GM21528 (cell line): ENCODE measurements around the gene ZNF880.
A peak's percentile ranks its signal among the peaks of the same experiment; 100 is the strongest.
"Not testable (repeated sequence)": the region's sequence is repeated elsewhere in the genome, so short reads cannot be mapped to it uniquely, and the experiment has no call there.

ENCODE experiments used
- ATAC-seq: cut with Tn5 transposase; IDR thresholded peaks from one replicate; pipeline ENCODE4 v1.9.1; 2021; ENCODE audit warnings: mild to moderate bottlenecking, moderate library complexity; ENCODE audit not compliant: unreplicated experiment, low FRiP score

The ZNF880 gene

DNA sequence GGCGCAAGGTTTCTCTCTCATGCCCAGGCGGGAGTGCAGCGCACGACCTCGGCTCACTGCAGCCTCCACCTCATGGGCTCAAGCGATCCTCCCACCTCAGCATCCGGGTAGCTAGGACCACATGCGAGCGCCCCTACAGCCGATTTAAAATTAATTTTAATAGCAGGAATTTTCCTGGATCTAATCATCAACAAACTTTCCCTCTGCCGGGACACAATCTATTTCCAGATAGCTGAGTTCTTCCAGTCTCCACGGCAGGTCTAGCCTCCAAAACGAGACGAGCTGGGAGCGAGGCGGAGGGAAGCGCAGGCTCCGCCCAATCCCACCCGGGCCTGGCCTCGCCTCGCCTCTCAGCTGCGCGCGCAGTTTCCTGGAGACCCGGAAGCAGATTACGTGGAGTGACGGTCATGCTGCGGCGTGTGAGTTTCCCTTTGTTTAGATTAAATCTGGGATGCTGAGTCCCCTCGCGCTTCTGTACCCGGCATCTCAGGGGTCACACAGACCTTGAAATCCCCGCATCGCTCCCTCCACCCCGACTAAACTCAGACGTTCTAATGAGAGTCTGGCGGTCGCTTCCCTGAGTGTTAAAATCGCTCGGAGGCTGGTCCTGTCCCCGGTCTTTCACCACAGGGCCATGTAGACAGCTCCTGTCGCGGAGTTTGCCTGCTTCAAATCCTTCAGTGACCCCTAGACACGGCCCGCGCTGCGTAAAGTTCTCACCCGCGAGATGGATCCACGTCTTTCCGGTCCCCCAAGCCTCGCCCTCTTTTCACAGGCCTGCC, at the start of gene ZNF880:
Gene ZNF880 (plus strand): TSS at position 365 of the 782 bp plus-strand sequence. CDS start 43 bp downstream, at position 408.
- ATAC-seq: no peak

DNA sequence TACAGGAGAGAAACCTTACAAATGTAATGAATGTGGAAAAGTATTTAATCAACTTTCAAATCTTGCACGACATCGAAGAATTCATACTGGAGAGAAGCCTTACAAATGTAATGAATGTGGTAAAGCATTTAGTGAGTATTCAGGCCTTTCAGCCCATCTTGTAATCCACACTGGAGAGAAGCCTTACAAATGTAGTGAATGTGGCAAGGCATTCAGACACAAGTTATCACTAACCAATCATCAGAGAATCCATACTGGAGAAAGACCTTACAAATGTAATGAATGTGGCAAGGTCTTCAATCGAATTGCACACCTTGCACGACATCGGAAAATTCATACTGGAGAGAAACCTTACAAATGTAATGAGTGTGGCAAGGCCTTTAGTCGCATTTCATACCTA, 47.3 kb upstream of the ZNF880 start:
- no peak for ATAC-seq

DNA sequence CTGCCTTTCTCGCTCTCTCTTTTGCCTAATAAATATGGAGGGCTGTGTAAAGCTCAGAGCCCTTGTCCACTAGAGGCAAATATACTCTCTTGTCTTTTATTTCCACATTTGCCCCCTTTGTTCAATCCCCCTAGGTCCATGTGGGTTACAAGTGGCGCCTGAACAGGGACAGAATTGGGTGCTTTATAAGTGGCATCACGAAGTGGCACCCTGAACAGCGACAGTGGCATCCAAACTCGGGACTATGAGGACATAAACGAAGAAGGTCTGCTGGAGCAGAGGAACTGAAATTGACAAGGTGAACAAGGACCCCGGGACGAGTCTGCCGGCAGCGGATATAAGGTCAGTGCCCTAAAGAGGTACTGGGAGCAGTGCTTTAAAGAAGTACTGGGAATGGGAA, 38.0 kb upstream of the ZNF880 start:
- ATAC-seq: no peak

DNA sequence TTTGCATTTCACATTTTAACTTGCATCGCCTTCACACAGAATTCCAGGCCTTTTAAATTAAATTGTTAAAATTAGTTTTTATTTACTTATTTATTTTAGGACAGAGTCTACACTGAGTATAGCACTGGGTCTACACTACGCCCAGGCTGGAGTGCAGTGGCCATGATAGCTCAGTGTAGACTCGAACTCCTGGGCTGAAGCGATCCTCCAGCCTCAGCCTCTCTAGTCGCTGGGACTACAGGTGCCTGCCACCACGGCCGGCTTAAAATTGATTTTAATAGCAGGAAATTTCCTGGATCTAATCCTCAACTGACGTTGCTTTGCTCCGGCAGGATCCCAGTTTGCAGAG, 34.0 kb upstream of the ZNF880 start:
- peak; percentile 14 for ATAC-seq

DNA sequence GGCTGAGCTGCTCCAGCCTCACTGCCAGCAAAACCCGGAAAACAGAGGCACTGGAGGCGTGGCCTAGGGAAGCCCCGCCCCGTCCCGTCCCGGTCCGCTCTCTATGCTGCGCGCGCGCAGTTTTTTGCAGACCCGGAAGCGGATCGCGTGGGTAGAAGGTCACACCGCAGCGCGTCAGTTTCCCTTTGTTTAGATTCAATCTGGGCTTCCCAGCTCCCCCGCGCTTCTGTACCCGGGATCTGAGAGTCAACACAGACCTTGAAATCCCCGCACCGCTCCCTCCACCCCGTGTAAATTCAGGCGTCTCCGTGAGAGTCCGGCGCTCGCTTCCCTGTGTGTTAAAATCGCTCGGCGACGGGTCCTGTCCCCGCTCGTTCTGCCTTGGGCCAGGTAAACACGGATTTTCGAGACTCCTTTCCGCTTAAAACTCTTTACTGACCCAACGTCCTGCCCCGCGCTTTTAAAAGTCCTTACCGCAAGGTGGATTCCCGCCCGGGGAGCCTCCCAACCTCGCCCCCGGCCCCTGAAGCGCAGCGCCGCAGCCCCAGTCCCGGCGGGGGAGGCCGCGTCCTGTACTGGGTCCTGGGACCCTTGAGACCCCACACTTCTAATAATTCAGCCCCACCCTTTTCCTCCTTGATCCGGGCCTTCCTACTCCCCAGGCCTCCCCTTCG, 33.5 kb upstream of the ZNF880 start, which contains the start of gene ZNF610:
Gene ZNF610 (plus strand): TSS at position 127 of the 674 bp plus-strand sequence. CDS start 12,930 bp downstream, outside the sequence.
- peak; percentile 64 for ATAC-seq

DNA sequence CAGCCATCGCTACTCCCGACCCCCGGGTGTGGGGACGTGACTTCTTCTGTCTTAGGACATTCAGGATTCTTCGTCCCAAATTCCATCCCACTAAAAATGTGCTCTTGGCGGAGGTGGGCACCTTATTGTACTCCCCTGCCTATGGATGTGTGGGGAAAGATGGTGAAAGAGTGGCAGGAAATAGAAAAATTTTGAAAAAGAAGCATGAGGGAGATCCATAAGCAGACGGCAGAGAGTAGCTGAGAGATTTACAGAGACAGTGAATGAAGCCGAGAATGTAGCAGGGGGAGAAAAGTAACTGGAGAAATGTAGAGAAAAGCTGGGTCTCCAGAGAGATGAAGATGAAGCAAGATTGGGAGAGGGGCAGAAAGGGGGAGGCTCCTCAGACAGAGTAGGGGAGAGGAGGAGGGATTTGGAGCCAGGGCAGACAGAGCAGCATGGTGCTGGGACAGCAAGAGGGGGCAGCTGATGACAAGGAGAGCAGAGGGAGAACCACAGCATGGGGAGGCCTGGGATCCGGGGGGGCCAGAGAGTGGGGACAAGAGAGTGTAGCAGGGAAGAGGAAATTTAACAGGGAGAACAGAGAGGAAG, 32.8 kb upstream of the ZNF880 start:
- no peak for ATAC-seq

DNA sequence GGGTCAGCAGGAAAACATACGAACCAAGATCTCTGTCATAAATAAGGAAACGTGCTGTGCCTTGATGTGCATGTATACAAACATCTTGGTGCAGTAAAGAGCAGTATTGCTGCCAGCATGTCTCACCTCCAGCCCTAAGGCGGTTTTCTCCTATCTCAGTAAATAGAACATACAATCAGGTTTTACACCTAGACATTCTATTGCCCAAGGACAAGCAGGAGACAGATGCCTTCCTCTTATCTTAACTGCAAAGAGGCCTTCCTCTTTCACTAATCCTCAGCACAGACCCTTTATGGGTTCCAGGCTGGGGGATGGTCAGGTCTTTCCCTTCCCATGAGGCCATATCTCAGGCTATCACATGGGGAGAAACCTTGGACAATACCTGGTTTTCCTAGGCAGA, 30.7 kb upstream of the ZNF880 start:
- ATAC-seq: not testable (repeated sequence)

DNA sequence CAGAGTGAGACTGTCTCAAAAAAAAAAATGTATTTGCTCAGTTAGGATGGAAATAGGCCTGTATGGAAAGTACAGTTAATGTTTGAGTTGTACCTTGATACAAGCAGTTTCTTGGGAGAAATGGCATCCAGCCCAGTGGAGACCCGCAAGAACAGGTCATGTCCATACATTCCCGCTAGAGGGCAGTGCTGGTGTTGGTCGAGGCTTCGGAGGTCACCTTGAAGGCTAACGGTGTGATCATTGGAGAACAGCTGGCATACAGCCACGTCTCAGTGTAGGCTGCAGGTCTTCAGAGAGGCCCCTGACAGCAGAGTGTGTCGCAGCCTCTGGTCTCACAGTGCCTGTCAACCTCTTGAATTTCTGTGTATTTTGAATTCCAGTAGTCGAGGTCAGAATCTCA, 26.2 kb upstream of the ZNF880 start:
- ATAC-seq: no peak

DNA sequence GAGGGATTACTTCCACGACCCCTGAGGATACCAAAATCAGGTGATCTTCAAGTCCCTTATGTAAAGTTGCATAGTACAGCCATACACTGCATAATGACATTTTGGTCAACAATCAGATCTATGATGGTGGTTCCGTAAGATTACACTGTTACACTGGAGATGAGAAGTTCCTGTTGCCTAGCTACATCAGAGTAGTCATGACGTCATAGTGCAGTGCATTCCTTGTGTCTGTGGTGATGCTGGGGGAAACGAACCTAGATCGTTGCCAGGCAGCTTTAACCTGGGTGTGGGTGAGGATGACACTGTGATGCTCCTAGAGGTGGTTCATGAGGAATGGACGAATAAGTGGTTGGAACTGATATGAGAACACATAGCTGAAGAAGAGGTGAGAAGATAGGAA, 24.6 kb upstream of the ZNF880 start:
- ATAC-seq: no peak

DNA sequence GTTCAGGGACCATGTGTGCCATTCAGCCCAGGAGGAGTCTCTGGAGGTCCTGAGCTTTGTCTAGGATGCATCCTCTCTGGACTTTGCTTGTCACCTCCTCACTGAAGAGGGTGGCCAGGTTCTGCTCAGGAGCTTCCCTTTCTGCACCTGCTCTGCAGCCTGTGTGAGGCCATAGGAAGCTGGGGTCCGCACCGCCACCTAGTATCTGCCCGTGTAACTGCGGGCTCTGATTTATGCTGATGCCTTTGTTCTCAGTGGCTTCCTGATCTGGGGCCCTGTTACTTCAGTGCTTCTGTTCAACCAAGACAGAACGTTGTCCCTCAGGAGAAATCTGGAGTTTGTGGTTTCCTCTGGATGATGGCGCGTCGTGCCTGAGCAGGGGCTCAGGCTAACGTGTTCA, 18.2 kb upstream of the ZNF880 start:
- no peak for ATAC-seq

DNA sequence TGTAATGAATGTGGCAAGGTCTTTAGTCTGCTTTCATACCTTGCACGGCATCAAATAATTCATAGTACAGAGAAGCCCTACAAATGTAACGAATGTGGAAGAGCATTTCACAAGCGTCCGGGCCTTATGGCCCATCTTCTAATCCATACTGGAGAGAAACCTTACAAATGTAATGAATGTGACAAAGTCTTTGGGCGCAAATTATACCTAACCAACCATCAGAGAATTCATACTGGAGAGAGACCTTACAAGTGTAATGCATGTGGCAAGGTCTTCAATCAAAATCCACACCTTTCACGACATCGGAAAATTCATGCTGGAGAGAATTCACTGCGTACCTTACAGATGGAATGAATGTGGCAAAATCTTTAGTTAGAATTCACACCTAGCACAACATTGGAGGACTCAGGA, 3.3 kb upstream of the ZNF880 start:
- no peak for ATAC-seq

DNA sequence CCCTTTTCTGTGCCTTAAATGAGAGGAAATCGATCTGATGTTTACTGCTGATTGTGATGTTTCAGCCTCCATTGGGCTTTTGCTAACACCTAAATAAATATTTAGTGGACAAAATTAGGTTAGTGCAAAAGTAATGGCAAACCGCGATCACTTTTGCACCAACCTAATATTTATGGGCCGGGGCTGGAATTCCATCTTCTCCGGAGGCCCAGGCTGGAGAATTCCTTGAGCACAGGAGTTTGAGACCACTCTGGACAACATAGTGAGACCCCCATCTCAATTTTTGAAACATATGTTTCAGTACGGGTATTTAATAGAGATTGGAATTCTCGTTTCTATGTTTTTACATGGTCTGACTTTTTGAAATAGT, 603 bp downstream of the ZNF880 start:
- no peak for ATAC-seq

DNA sequence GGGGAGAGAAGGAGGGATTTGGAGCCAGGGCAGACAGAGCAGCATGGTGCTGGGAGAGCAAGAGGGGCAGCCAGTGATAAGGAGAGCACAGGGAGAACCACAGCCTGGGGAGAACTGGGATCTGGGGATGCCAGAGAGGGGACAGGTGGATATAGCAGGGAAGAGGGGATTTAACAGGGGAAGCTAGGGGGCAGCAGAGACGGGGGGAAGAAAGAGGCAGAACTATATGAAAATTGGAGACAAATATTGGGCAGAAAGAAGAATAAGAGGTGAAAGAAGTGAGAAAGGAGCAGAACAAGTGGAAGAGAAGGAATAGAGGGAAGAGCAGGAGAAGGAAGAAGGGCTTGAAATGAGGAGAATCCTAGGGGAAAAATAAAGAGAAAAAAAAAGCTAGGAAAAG, 21.4 kb downstream of the ZNF880 start:
- ATAC-seq: no peak

DNA sequence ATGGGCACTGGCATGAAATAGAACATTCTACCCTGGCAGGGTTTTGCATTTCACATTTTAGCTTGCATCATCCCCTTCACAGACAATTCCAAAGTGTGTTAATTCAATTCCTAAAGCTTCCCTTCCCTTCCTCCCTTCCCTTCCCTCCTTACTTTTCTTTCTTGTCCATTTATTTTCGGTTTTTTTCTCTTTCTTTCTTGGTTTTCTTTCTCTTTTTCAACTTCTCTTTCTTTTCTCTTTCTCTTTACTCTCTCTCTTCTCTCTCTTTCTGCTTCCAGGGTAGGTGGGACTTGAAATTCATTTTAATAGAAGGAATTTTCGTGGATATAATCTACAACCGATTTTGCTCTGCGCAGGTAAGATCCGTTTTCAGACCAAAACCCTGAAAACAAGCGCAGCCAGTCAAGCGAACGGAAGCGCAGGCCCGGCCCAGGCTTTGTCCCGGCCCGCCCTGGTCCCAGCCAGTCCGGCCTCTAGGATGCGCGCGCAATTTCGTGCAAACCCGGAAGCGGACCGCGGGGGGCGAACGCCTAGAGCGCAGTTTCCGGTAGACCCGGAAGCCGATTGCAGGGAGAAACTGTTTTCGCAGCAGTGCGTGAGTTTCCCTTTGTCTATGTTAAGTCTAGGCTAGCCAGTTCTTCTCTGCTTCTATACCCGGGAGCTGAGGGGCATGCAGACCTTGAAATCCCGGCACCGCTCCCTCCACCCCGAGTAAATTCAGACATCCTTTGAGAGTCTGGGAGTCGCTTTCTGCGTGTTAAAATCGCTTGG, 27.8 kb downstream of the ZNF880 start, which contains the start of gene ZNF528:
Gene ZNF528 (plus strand): TSS at position 540 of the 771 bp plus-strand sequence. CDS start 4,165 bp downstream, outside the sequence.
- ATAC-seq: peak; percentile 58

DNA sequence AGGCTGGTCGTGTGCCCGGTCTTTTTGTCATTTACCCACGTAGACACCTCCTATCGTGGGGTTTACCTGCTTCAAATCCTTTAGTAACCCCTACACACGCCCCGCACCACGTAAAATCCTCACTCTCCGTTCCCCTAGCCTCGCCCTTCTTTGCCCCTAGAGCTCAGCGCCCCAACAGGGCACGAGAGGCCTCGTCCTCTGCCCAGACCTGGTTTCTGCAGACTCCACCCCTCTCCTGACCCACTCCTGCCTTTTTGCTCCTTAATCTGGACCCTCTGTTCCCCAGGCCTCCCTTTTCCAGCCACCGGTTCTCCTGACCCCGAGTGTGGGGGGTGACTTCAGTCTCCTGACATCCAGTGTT, 28.3 kb downstream of the ZNF880 start:
- ATAC-seq: no peak

DNA sequence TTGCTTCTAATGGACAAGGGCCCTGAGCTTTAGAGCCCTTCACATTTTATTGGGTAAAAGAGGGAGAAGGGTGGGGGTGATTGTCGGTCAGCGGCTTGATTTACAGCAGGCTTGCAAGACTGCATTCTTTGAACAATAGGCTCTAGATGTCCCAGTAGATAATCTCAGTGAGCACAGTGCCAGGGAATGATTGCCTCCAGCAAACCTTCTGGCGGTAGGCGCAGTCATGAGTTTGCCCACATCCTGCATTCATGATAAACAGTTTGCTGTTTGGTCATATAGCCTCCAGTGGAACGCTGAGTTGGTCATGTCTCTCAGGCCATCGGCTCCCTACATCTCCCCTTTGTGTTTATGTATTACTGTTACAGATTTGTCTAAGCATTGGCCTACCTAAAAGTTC, 40.6 kb downstream of the ZNF880 start:
- ATAC-seq: no peak

DNA sequence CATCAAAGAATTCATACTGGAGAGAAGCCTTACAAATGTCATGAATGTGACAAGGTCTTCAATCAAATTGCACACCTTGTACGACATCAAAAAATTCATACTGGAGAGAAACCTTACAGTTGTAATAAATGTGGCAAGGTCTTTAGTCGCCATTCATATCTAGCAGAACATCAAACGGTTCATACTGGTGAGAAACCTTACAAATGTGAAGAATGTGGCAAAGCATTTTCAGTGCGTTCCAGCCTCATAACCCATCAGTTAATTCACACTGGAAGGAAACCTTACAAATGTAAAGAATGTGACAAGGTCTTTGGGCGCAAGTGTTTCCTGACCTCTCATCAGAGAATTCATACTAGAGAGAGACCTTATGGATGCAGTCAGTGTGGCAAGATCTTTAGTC, 46.0 kb downstream of the ZNF880 start:
- ATAC-seq: no peak

DNA sequence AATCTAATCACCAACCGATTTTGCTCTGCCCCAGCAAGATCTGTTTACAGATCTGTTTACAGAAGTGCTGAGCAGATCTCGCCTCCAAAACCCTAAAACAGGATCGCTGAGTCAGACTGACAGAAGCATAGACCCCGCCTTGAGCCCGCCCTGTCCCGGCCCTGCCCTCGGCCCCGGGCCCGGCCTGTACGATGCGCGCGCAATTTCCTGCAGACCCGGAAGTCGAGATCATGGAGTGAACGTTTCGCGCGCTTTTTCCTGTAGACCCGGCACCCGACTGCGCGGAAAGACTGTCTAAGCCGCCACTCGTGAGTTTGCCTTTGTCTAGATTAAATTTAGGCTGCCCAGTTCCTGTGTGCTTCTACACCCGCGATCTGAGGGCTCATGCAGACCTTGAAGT, 59.2 kb downstream of the ZNF880 start, which contains the start of gene ZNF534:
Gene ZNF534 (plus strand): TSS at position 212 of the 400 bp plus-strand sequence. CDS start 2,327 bp downstream, outside the sequence.
- no peak for ATAC-seq
